Measurements from ENCODE around the gene KCNK7.

The KCNK7 gene

DNA sequence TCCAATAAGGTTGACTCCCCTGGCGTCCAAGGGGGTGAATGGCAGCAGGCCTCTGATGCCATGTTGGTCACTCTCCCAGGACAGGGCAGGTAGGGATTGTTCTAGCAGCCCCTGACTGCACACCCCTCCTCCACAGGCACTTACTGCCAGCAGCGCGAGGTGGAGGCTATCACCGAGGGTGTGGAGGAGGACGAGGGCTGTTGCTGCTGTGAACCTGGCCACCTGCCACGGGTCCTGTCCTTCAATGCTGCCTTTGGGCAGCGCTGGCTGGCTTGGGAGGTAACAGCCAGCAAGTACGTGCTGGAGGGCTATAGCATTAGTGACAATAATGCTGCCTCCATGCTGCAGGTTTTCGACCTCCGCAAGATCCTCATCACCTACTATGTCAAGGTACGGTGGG lies 34.6 kb upstream of the KCNK7 start:
- no peak for TF ChIP-seq CTCF (IDR thresholded peaks at IDR 0.05; ENCODE audit: insufficient read depth, low read length, missing control alignments)
- no peak overlapping the region for H3K4me3 ChIP-seq (ENCODE audit: low read depth, low read length)
- ChIA-PET CTCF (no interaction called here), POLR2A (no interaction called here)
- no peak for DNase-seq (ENCODE audit: low read depth, low spot score)

- no peak overlapping the region for H3K4me3 ChIP-seq (ENCODE audit: low read depth, low read length)
- POLR2A ChIA-PET, result no interaction called here
- DNase-seq (ENCODE audit: low read depth, low spot score), result no peak
- CTCF ChIA-PET, result interaction anchor here (0.6 kb wide), 1 partner anchor 8 kb away, joined by 3 read pairs; the partner anchor contains the start of gene SIPA1
- TF ChIP-seq CTCF (IDR thresholded peaks at IDR 0.05; ENCODE audit: insufficient read depth, low read length, missing control alignments), result no peak
These were observed 34.0 kb upstream of the KCNK7 start for GRCh38 chr11:65629579-65629978.

DNA sequence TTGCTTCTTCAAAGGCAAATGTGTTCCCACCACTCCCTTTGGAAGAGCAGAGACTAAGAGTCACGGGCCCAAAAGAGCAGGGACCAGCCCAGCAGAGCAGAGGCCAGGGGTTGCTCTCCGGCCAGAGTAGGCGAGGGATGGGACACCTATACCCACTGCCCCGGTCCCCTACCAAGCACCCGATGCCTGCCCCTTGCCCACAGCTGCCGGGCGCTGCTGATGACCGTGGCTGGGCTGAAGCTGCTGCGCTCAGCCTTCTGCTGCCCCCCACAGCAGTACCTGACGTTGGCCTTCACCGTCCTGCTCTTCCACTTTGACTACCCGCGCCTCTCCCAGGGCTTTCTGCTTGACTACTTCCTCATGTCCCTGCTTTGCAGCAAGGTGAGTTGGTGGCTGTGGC lies 31.6 kb upstream of the KCNK7 start:
- ChIA-PET POLR2A (interaction anchor here (1.2 kb wide), 1 partner anchor 12 kb away, joined by 4 read pairs; the partner anchor contains the start of gene PCNX3), CTCF (interaction anchor here (1.4 to 3.7 kb wide), 5 partner anchors 8 to 200 kb away, joined by 4 to 20 read pairs (median 8); partner anchors contain the start of genes PCNX3 and SIPA1)
- no peak for TF ChIP-seq CTCF (IDR thresholded peaks at IDR 0.05; ENCODE audit: insufficient read depth, low read length, missing control alignments)

DNA sequence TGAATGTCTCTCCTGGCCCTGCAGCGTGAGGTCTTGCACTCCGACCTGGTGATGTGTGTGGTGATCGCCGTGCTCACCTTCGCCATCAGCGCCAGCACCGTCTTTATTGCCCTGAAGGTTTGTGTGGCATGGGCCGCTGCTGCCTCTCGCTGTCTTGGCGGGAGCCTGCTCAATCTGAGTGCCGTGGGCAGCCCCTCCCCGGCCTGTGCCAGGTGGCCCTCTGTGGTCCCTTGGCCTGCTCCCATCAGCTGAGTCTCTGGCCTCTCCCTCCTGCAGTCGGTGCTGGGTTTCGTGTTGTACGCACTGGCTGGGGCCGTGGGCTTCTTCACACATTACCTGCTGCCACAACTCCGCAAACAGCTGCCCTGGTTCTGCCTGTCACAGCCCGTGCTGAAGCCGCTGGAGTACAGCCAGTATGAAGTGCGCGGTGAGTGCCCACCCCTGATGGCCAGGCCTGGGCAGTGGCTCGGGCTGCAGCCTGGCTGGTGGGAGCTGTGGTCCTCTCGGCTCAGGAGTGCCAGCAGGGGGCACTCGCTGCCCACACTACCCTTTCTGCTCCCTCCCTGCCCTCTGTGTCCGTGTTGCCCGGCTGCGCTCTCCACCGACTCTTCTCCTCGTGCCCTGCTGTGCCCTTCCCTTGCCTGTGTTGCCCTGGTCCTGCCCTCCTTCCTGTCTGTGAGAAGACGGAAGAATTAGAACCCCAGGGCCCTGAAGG lies 30.2 kb upstream of the KCNK7 start:
- DNase-seq (ENCODE audit: low read depth, low spot score), result no peak
- H3K4me3 ChIP-seq (ENCODE audit: low read depth, low read length), result no peak overlapping the region
- ChIA-PET POLR2A (interaction anchor here (0.6 to 1.2 kb wide), 3 partner anchors 10 to 37 kb away, joined by 3 to 4 read pairs (median 3); partner anchors contain the start of genes MAP3K11, PCNX3 and RELA), CTCF (interaction anchor here (0.8 to 3.7 kb wide), 9 partner anchors 8 to 226 kb away, joined by 3 to 20 read pairs (median 4); partner anchors contain the start of genes PCNX3 and SIPA1)
- peak; percentile 52 for TF ChIP-seq CTCF (IDR thresholded peaks at IDR 0.05; ENCODE audit: insufficient read depth, low read length, missing control alignments)

More for the DNA sequence above, 31.6 kb upstream of the KCNK7 start:
- no peak overlapping the region for H3K4me3 ChIP-seq (ENCODE audit: low read depth, low read length)
- DNase-seq (ENCODE audit: low read depth, low spot score), result no peak

DNA sequence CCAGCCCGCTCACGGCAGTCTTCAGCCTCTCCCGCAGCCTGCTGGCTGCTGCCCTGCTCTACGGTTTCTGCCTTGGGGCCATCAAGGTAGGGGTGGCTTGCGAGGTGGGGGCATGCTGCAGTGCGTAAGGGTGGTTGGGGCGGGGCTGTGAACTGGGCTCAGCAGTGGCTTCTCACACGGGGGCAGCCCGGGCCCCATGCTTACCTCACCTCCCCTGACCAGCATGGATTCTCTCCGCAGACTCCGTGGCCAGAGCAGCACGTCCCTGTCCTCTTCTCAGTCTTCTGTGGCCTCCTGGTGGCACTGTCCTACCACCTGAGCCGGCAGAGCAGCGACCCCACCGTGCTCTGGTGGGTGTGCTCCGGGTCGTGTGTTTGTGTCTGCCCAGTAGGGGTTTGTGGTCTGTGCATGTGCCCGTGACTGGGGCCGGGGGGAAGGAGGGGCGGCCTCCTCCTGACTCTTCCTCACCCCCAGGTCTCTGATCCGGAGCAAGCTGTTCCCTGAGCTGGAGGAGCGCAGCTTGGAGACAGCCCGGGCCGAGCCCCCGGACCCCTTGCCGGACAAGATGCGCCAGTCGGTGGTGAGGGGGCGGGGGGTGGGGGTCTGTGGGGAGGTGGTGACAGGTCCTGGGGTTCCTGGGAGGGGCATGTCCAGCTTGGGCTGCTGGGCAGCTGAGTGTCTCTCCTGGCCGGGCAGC lies 29.5 kb upstream of the KCNK7 start:
- DNase-seq (ENCODE audit: low read depth, low spot score), result no peak
- ChIA-PET CTCF (interaction anchor here (1.1 to 3.7 kb wide), 3 partner anchors 8 to 79 kb away, joined by 3 to 20 read pairs (median 16); partner anchors contain the start of gene SIPA1), POLR2A (no interaction called here)
- no peak overlapping the region for H3K4me3 ChIP-seq (ENCODE audit: low read depth, low read length)
- TF ChIP-seq CTCF (IDR thresholded peaks at IDR 0.05; ENCODE audit: insufficient read depth, low read length, missing control alignments), result no peak
